NOMO-1 treated with dmso at 0.1 percent for 144 hours (cell line): ENCODE data around the gene ANKHD1.
A peak's percentile ranks its signal among the peaks of the same experiment; 100 is the strongest.

Experiments
- DNase-seq: peaks from one replicate; lab custom pipeline; 2025; ENCODE audit not compliant: unreplicated experiment; lab: John Stamatoyannopoulos, UW

Gene ANKHD1

GRCh38 chr5:140367256-140368013 lies 34.2 kb upstream of the ANKHD1 start:
- DNase-seq, result no peak

DNA sequence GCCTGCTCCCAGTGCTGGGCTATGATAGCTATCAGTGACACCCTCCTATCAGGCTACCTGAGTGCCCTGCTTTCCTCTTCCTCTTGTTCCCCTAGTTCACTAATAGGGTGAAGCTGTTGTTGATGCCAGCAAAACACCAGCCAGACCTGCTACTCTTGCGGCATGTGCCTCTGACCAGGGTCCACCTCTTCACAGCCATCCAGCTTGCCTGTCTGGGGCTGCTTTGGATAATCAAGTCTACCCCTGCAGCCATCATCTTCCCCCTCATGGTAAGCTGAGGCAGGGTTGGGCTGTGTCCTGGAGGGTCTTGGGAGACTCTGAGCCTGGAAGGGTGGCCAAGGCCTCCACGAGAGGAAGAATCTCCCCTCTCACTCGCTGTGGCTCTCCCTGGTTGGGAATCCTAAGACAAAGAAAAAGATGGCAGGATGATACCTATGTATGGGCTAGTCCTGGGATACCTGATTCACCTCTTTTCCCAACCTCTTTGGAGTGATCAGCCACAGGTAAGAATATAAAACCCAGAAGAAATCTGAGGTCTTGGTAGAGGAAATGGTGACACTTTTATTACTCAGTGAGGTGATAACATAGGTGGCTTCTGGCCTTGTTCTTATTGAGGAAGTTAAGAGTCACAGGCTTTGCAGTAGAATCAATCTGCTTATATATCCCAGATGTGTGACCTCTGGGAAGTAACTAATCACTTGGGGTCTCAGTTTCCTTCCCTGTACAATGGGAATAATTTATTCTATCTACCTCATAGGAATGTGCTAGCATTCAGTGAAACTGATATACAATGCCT lies 30.1 kb upstream of the ANKHD1 start:
- DNase-seq, result no peak

DNA sequence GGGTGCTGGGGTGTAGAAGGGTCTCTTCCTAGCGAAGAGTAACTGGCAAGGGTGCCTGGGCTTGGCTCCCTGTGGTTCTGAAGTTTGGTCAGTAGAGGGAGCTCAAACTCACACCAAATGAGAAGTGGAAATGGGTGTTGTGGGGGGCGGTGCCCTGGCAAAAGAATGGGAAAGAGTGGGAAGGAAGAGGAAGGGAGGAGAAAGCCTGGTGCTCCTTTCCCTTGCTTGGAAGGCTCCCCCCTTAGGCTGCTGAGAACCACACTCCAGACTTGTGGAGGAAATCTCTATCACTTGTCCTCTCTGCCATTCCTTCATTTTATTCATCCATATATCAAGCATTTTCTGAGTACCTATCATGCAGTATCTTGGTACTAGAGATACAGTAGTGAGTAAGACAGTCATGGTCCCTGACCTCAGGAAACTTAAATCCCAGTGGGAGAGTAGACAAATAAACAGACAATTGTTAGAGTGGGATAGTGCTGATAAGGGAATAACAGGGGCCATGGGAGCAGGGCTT lies 28.6 kb upstream of the ANKHD1 start:
- no peak for DNase-seq

DNA sequence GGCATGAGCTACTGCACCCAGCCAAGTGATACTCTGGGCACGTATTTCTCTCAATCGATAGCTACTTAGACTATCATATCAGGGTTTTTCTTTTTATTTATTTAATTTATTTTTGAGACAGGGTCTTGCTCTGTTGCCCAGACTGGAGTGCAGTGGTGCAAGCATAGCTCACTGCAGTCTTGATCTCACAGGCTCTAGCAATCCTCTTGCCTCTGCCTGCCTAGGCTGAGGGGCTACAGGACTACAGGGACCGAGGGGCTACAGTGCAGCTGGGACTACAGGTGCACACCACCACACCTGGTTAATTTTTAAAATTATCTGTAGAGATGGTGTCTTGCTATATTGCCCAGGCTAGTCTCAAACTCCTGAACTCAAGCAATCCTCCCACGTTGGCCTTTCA lies 20.3 kb upstream of the ANKHD1 start:
- DNase-seq, result no peak

DNA sequence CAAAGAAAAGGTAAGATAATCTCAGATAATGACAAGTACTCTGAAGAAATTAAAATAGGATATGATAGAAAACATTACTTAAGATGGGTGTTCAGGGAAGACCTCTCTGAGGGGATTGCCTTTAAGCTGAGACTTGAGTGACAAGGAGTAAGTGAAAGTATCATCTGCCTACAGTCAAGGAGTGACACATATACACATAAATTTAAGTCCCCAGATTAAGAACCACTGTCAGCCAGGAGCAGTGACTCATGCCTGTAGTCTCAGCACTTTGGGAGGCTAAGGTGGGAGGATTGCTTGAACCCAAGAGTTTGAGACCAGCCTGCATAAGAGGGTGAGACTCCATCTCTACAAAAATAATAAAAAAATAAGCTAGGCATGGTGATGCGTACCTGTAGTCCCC lies 19.7 kb upstream of the ANKHD1 start:
- no peak for DNase-seq

DNA sequence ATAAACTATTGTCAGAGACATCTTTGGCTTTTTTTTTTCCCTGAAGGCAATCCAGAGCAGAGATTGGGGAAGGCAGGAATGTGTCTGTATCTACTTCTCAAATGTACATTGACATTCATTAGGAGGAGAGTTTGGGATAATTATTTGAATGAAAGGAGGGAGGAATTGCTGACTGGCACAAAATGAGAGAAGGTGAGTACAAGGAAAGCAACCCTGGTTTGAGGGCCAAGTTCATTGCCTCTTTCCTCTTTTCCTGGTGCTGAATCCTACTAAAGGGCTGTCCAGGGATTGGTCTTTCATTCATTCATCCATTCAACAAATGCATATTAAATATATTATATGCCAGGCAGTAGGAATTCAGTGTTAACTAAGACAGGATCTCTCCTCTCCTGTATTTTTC lies 18.8 kb upstream of the ANKHD1 start:
- no peak for DNase-seq

DNA sequence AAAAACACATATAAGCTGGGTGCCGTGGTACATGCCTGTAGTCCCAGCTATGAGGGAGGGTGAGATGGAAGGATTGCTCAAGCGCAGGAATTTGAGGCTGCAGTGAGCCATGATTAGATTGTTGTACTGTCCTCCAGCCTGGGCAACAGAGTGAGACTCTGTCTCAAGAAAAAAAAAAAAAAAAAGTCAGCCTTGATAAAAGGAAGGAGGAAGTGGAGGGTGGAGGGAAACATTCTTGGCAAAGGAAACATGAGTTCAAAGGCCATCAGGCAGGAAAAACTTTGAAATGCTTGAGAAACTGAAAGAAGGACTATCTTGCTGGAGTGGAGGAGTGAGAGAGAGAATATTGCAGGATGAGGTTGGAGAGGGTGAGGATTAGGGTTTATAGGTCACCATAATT lies 18.3 kb upstream of the ANKHD1 start:
- DNase-seq, result no peak

GRCh38 chr5:140388052-140388451 lies 13.6 kb upstream of the ANKHD1 start:
- no peak for DNase-seq

DNA sequence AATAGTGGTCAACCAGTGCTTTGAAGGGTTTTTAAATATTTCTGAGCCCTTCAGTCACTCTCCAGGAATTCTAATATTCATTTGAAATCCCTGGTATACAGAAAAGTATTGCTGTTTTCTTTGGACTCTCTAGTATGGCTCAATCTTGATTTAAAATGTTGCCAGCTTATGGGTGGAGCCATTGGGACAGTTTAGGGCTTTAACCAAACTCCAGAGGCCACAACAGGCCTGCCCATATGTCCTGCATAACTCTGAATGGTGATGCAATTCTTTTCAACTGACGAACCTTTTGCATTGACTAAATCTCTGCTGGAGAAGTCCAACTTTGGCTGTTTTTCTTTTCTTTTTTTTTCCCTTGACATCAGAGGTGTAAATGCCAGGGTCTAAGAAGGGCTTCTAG lies 10.3 kb upstream of the ANKHD1 start:
- DNase-seq, result peak; percentile 70

DNA sequence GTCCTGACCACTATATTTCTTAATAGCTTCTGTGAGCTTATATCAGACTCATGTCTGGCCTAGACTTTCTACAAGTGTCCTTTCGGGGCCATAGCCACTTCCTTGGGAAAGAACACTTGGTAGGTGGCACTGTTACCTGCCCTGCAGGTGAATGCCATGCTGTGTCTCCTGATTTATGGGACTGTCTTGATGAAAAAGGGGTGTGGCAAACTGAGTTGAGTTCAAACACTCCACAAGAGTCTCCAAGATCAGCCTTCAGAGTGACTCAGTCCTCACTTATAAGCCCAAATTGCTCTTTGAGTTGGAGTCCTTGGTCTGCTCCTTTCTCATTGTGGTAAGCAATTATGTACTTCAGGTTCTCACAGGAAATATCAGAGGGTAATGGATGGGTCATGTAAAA lies 9.9 kb upstream of the ANKHD1 start:
- no peak for DNase-seq

DNA sequence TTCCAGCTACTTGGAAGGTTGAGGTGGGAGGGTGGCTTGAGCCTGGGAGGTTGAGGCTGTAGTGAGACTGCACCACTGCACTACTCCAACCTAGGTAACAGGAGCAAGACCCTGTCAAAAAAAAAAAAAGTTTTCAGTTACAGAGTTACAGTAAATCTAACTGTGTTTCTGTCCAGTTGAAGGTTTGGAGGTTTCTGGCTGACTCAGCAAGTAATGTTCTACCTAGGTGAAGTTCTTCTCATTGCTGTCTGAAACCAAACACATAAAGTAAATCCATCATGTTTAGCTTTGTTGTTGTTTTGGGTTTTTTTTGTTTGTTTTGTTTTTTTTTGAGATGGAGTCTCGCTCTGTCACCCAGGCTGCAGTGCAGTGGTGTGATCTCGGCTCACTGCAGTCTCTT lies 7.9 kb upstream of the ANKHD1 start:
- DNase-seq, result no peak

GRCh38 chr5:140398379-140398811 lies 3.2 kb upstream of the ANKHD1 start:
- DNase-seq, result no peak

DNA sequence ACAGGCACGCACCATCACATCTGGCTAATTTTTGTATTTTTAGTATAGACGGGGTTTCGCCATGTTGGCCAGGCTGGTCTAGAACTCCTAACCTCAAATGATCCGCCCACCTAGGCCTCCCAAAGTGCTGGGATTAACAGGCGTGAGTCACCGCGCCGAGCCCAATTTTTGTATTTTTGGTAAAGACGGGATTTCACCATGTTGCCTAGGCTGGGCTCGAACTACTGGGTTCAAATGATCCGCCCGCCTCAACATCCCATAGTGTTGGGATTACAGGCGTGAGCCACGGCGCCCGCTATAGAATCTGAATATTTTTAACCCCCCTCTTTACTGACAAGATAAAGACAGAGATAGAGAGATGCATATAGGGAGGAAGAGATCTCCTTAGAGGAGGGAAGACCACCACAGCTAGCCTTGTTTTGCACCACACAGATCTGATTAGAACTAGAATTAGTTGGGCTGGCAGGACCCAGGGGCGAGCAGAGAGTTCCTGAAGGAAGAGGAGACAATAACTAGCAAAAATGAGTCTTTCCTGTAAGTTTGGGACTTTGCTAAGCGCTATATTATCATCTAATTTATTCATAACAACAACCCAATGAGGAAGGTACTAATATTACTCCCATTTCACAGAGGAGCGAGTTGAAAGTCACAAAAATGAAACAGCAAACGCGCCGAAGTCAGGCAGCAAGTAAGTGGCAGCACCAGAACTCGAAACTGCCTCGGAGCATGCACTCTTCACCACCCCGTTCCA lies 1.5 kb upstream of the ANKHD1 start:
- DNase-seq, result no peak

GRCh38 chr5:140400730-140401361 lies 787 bp upstream of the ANKHD1 start:
- DNase-seq, result peak; percentile 94

DNA sequence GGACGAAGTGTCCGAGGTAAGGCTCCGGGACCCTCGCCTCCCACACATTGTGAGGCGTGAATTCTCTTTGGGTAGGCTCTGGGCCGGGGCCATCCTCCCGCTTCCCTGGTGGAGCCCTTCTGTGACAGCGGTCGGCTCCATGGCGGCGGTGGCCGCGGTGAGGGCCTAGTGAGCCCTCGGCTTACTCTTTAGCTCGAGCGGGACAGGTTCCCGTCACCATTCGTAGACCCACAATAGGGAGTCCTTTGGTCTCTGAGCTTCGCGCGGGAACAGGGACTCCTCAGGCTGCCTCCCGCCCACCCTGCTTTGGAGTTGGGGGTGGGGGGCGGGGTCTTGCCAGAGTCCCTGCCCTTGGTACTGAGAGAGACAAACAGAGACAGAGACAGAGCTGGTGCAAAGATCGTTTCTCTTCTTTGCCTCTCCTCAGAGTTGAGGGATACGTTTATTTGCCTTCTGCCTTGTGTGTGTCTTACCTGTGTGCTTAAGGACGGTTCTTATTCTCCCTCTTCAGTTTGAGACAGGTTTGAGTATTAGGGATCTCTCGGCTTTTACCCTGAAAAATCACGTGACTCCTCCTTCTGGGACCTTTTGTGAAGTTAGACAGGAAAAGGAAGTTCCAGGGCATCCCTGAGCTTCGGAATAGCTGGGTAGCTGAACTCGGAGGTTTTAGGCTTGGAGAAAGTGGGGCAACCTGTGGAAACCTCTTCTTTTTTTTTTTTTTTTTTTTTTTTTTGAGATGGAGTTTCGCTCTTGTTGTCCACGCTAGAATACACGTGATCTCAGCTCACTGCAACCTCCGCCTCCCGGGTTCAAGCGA lies 833 bp downstream of the ANKHD1 start:
- peak; percentile 25 for DNase-seq

- DNase-seq, result no peak
Observed at GRCh38 chr5:140403613-140404012, 2.0 kb downstream of the ANKHD1 start.

- no peak for DNase-seq
Observed at GRCh38 chr5:140408750-140409241, 7.2 kb downstream of the ANKHD1 start.

DNA sequence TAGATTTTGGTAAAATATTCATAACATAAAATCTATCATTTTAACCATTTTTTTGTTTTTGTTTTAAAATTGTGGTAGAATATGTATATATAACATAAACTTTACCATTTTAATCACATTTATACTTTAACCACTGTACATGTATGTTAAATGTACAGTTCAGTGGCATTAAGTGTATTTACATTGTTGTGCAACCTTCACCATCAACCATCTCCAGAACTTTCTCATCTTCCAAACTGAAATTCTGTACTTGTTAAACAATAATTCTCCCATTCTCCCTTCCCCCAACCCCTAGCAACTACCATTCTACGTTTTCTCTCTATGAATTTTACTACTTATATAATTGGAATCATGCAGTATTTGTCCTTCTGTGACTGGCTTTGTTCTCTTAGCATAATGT lies 11.6 kb downstream of the ANKHD1 start:
- DNase-seq, result no peak

- no peak for DNase-seq
Observed at GRCh38 chr5:140417235-140417634, 15.6 kb downstream of the ANKHD1 start.
